DMS 273 treated with DMSO at 0.1 percent for 48 hours (cell line): ENCODE data around the gene EXOC7.
"Not testable (repeated sequence)": the region's sequence is repeated elsewhere in the genome, so short reads cannot be mapped to it uniquely, and the experiment has no call there.

Experiments
- DNase-seq: peaks from one replicate; lab custom pipeline; 2025; lab: John Stamatoyannopoulos, UW

The EXOC7 gene

GRCh38 chr17:76086384-76086783 is 17.2 kb downstream of the EXOC7 start:
- DNase-seq, result no peak

GRCh38 chr17:76085731-76086366 is 17.7 kb downstream of the EXOC7 start:
- no peak for DNase-seq

GRCh38 chr17:76085066-76085730 is 18.4 kb downstream of the EXOC7 start:
- no peak for DNase-seq

- no peak for DNase-seq
Measured at GRCh38 chr17:76083536-76084182, 19.9 kb downstream of the EXOC7 start.

GRCh38 chr17:76082326-76083251 is 21.0 kb downstream of the EXOC7 start:
- DNase-seq, result no peak

GRCh38 chr17:76081295-76082210 is 22.0 kb downstream of the EXOC7 start:
- DNase-seq, result no peak

GRCh38 chr17:76080768-76081287 is 22.8 kb downstream of the EXOC7 start:
- DNase-seq, result no peak

GRCh38 chr17:76079956-76080767 is 23.4 kb downstream of the EXOC7 start:
- no peak for DNase-seq

- DNase-seq, result no peak
Measured at GRCh38 chr17:76079535-76079955, 24.0 kb downstream of the EXOC7 start.

- no peak for DNase-seq
Measured at GRCh38 chr17:76078860-76079534, 24.6 kb downstream of the EXOC7 start, which contains the start of gene ZACN. ZACN (plus strand) TSS chr17:76079182; CDS start chr17:76079265, 83 bp downstream.

GRCh38 chr17:76078370-76078769 is 25.2 kb downstream of the EXOC7 start:
- DNase-seq, result not testable (repeated sequence)

- DNase-seq, result no peak
Measured at GRCh38 chr17:76077584-76078110, 25.9 kb downstream of the EXOC7 start.

- DNase-seq, result no peak
Measured at GRCh38 chr17:76076765-76077583, 26.6 kb downstream of the EXOC7 start.

- DNase-seq, result no peak
Measured at GRCh38 chr17:76076146-76076764, 27.3 kb downstream of the EXOC7 start.

- DNase-seq, result no peak
Measured at GRCh38 chr17:76075364-76076145, 28.0 kb downstream of the EXOC7 start.

GRCh38 chr17:76074390-76075363 is 28.9 kb downstream of the EXOC7 start, which contains the start of gene GALR2:
GALR2 (plus strand) TSS chr17:76074781; CDS start chr17:76074884, 103 bp downstream.
- no peak for DNase-seq
